GM10266 (cell line): ENCODE data around the gene TJP2.
A peak's percentile ranks its signal among the peaks of the same experiment; 100 is the strongest.

ENCODE experiments used
- DNase-seq: peaks from one replicate; pipeline ENCODE4 v3.0.0; 2012; ENCODE audit errors: extremely low spot score
- TF ChIP-seq, protein P1 (sequence below): IDR thresholded peaks from 2 replicates; pipeline ENCODE4 v1.5.1; 2012; ENCODE audit warnings: mild to moderate bottlenecking, low read depth; ENCODE audit not compliant: control insufficient read depth, insufficient read depth; ENCODE audit errors: missing control alignments

TJP2 gene

DNA sequence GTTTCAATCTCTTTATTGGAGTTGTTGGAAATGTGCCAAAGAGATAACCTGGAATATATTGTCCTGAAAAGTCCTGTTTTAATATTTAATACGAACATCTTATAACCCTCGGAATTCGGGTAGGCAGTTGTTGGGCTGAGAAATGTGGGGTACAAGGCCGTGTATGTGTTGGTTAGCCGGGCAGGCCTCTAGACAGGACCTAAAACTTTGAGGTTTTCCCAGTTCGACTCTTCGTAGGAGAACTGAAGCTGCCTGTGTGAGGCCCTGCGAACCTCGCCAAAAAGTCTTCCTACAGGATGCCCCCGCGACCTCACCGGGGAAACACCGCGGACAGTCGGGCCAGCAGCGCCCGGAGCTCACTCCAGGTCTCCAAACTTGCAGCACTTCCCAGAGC is 583 bp upstream of the TJP2 start:
- TF ChIP-seq, protein P1, sequence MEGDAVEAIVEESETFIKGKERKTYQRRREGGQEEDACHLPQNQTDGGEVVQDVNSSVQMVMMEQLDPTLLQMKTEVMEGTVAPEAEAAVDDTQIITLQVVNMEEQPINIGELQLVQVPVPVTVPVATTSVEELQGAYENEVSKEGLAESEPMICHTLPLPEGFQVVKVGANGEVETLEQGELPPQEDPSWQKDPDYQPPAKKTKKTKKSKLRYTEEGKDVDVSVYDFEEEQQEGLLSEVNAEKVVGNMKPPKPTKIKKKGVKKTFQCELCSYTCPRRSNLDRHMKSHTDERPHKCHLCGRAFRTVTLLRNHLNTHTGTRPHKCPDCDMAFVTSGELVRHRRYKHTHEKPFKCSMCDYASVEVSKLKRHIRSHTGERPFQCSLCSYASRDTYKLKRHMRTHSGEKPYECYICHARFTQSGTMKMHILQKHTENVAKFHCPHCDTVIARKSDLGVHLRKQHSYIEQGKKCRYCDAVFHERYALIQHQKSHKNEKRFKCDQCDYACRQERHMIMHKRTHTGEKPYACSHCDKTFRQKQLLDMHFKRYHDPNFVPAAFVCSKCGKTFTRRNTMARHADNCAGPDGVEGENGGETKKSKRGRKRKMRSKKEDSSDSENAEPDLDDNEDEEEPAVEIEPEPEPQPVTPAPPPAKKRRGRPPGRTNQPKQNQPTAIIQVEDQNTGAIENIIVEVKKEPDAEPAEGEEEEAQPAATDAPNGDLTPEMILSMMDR = no peak
- DNase-seq = no peak

DNA sequence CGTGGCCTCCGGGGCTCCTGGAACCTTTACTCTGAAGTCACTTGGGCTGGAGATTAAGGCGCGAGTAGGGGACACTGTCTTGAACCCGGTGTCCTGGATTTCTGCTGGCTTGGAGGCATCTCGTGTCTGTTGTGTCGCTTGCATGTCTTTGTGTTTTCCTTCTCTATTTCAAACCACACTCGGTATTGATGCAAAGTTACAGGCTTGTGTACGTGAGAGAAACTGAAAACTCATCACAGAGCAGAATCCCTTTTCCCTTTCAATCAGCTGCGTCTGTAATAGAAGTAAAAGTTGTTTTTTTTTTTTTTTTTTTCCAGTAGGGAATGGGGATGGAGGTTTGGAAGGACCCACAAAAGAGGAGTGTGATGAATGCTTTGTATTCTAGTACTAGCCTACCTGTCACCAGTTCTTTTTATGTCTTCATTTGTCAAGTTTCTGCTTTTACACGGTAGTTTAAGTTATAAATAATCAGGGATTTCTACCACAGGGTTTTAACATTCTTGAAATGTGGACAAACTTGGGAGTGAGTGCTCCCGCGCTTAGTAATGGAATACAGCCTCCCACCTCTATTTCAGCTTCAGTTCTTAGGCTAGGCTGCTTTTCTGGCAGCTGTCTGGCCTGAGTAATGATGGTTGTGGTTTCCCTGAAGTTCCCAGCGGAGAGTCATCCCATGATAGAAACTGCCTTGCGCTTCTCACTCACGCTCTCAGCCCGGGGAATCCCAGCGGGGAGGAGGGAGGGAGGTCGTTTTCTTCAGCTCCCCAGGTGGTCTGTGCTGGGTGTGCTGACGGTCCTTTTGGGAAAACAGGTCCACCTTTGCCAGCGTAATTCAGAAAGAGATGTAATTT is 763 bp downstream of the TJP2 start:
- TF ChIP-seq, protein P1 = no peak
- peak; percentile 79 for DNase-seq

DNA sequence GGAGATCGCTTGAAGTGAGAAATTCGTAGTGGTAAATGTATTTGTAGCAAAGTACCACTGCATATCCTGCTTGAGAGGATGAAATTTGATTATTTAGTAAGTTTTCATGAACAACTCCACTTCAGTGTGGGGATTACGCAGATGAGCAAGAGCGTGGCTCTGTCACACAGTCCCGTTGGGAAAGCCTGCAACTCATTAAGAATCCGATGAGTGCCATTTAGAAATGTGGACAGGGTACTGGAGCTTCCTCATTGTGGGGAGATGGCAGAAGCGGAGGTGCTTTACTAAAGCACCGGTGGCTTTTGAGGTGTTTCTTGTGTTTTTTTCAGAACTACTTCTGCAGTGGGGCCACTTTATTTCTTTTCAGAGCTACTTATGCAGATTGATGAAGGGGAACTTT is 1.4 kb downstream of the TJP2 start:
- peak; percentile 40 for DNase-seq
- TF ChIP-seq, protein P1 = no peak

DNA sequence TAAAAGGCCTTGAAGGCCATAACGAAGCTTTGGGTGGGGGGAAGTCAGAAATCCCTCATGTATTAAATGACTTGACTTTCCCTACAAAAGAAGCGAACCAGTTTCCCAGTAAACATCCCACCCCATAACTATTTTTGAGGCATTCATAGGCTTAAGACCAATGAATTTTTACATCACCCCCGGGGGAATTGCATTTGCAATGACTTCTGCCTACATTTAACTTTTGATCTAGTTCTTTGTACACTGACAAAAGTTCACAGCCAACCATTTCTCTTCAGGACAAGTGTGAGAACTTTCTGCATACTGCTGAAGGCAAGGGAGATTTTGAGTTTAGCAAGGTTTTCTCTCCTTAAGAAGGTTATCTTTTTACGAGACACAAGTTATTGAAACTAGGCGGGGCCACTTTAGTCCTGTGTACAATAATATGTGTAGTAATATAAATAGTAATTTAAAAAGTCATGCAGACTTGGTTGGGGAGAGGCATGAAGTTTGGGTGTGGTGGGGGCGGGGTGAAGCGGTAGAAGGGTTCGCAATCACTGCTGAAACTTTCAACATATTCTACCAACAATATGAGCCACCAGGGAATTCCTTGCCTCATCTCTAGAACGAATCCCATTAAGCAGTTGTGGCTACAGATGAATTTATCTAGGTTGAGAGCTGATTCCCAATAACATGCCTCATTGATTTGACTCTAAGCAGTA is 2.5 kb downstream of the TJP2 start:
- DNase-seq = peak; percentile 26

DNA sequence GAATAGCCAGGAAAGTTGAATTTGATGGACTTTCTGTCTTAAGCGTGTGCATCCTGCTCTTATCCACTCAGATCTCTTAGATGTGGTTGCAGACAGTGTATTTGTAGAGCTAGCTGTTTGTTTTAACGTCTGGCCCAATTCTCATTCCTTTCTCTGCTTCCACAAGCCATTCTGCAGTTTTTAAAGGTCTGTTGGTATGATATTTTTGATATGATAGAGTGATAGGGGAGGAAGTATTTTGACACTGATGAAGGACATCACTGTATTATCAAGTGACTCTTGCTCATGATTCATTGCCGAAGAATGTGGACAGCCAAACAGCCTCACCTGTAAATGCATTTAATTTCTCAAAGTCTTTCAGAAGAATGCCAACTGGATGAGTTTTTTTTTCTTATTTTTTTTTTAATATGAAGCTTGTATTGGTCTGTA is 4.5 kb downstream of the TJP2 start:
- DNase-seq = no peak

More for the DNA sequence above, 2.5 kb downstream of the TJP2 start:
- TF ChIP-seq, protein P1 = no peak

DNA sequence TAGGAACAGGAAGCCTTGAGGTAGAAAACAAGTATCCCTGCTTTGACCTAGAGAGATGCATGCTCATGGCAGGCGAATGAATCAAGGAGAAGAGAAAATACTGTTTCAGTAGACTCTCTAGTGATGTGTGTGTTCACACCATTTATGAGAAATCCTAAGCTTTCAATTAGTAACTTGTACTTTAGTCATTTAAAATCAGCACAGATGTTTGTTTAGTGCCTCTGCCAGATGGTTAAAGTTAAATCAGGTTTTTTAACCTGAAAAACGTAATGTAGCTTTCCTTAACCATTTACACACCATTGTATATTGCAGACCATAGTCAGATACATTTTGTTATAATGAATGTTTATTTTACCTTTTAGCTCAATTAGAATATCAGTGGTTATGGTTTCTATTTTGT is 5.0 kb downstream of the TJP2 start:
- TF ChIP-seq, protein P1 = no peak
- DNase-seq = no peak

More for the DNA sequence above, 4.5 kb downstream of the TJP2 start:
- TF ChIP-seq, protein P1 = no peak

DNA sequence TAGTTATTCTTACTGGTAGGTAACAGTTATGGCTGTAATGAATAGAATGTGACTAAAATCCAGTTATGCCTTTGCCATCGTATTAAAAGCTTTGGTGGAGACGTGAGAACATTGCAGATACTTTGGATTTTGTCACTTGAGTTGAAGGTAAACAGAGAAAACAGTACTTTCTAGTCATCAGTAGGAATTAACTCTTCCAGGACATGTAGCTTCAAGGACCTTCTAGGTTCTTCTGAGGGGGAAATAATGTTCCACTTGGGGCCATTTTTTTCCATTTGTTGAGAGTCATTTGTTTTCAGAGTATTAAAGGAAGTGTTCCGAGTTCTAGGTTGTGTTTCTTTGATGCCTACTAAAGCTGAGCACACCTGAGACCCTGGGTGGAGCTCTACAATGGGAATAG is 6.1 kb downstream of the TJP2 start:
- no peak for DNase-seq
- TF ChIP-seq, protein P1 = no peak
